ENCODE data around the gene BROX.
"Not testable (repeated sequence)": the region's sequence is repeated elsewhere in the genome, so short reads cannot be mapped to it uniquely, and the experiment has no call there.

BROX gene

GRCh38 chr1:222712253-222713090 lies at the start of gene BROX, which contains the start of gene AIDA:
BROX (plus strand) TSS chr1:222712564; CDS start chr1:222715700, 3,136 bp downstream.
AIDA (minus strand) TSS chr1:222712491; CDS start chr1:222712317, 174 bp downstream.
- Histone ChIP-seq H3K4me2 (ENCODE audit: low read depth, low read length, poor library complexity, severe bottlenecking) (peak within 1 kb of the TSS; percentile 92), H2AFZ (ENCODE audit: low read depth, low read length, severe bottlenecking) (peak within 1 kb of the TSS; percentile 84), H3K27ac (ENCODE audit: low read depth, low read length) (peak within 1 kb of the TSS; percentile 88), H3K36me3 (ENCODE audit: low read length) (peaks cover 9% of the 10 kb centered on the region), H3K27me3 (ENCODE audit: low read length) (no peaks in the 10 kb centered on the region), H3K9ac (ENCODE audit: low read length) (peak within 1 kb of the TSS; percentile 81), H3K4me3 (ENCODE audit: insufficient read depth, low read length, poor library complexity, severe bottlenecking) (peak within 1 kb of the TSS; percentile 67), H3K9me3 (ENCODE audit: insufficient read depth, low read length) (no peaks in the 10 kb centered on the region), H3K79me2 (ENCODE audit: insufficient read depth, low read length) (peaks cover 7% of the 10 kb centered on the region), H4K20me1 (ENCODE audit: low read depth, low read length) (no peaks in the 10 kb centered on the region), H3F3A (ENCODE audit: insufficient read depth) (peaks cover 7% of the 10 kb centered on the region; the same call in 1 of the 2 replicates), H3K9me2 (replicated peaks; ENCODE audit: insufficient read depth, low read length) (no peaks in the 10 kb centered on the region)
- TF ChIP-seq EZH2phosphoT487 (conservative IDR thresholded peaks at IDR 0.05; ENCODE audit: low read length) (no peak), CTCF (IDR thresholded peaks at IDR 0.05; ENCODE audit: insufficient read depth, low read length, poor library complexity, severe bottlenecking) (no peak)

GRCh38 chr1:222663431-222663934 lies 48.9 kb upstream of the BROX start:
- Histone ChIP-seq H3K9ac (ENCODE audit: low read length) (no peak overlapping the region), H3F3A (ENCODE audit: insufficient read depth) (0 out of 2 replicates have a peak, but pooled peaks cover 5% of the 10 kb centered on the region), H3K27me3 (ENCODE audit: low read length) (no peaks in the 10 kb centered on the region), H3K27ac (ENCODE audit: low read depth, low read length) (no peak overlapping the region), H3K9me2 (replicated peaks; ENCODE audit: insufficient read depth, low read length) (no peaks in the 10 kb centered on the region), H3K9me3 (ENCODE audit: insufficient read depth, low read length) (no peaks in the 10 kb centered on the region), H3K4me2 (ENCODE audit: low read depth, low read length, poor library complexity, severe bottlenecking) (no peak overlapping the region), H2AFZ (ENCODE audit: low read depth, low read length, severe bottlenecking) (no peak overlapping the region), H3K36me3 (ENCODE audit: low read length) (peaks cover 61% of the 10 kb centered on the region; the same call in 1 of the 2 replicates), H3K79me2 (ENCODE audit: insufficient read depth, low read length) (no peaks in the 10 kb centered on the region), H4K20me1 (ENCODE audit: low read depth, low read length) (no peaks in the 10 kb centered on the region), H3K4me3 (ENCODE audit: insufficient read depth, low read length, poor library complexity, severe bottlenecking) (no peak overlapping the region)
- TF ChIP-seq CTCF (IDR thresholded peaks at IDR 0.05; ENCODE audit: insufficient read depth, low read length, poor library complexity, severe bottlenecking) (no peak), EZH2phosphoT487 (conservative IDR thresholded peaks at IDR 0.05; ENCODE audit: low read length) (no peak)

- H3K36me3 ChIP-seq (ENCODE audit: low read length), result peaks cover 37% of the 10 kb centered on the region; the same call in 1 of the 2 replicates
These were observed 46.4 kb upstream of the BROX start for GRCh38 chr1:222665964-222666363.

GRCh38 chr1:222668184-222668583 lies 44.2 kb upstream of the BROX start:
- H2AFZ ChIP-seq (ENCODE audit: low read depth, low read length, severe bottlenecking), result not testable (repeated sequence)
- H3K36me3 ChIP-seq (ENCODE audit: low read length), result peaks cover 23% of the 10 kb centered on the region; the same call in 1 of the 2 replicates

More at GRCh38 chr1:222665964-222666363, 46.4 kb upstream of the BROX start:
- no peaks in the 10 kb centered on the region for H3K9me3 ChIP-seq (ENCODE audit: insufficient read depth, low read length)
- H3K9ac ChIP-seq (ENCODE audit: low read length), result no peak overlapping the region
- H3K27ac ChIP-seq (ENCODE audit: low read depth, low read length), result no peak overlapping the region
- H2AFZ ChIP-seq (ENCODE audit: low read depth, low read length, severe bottlenecking), result no peak overlapping the region
- no peaks in the 10 kb centered on the region for H3K27me3 ChIP-seq (ENCODE audit: low read length)
- H3F3A ChIP-seq (ENCODE audit: insufficient read depth), result 0 out of 2 replicates have a peak, but pooled peaks cover 5% of the 10 kb centered on the region
- TF ChIP-seq CTCF (IDR thresholded peaks at IDR 0.05; ENCODE audit: insufficient read depth, low read length, poor library complexity, severe bottlenecking) (no peak), EZH2phosphoT487 (conservative IDR thresholded peaks at IDR 0.05; ENCODE audit: low read length) (no peak)
- no peak overlapping the region for H3K4me3 ChIP-seq (ENCODE audit: insufficient read depth, low read length, poor library complexity, severe bottlenecking)
- no peaks in the 10 kb centered on the region for H3K79me2 ChIP-seq (ENCODE audit: insufficient read depth, low read length)
- no peak overlapping the region for H3K4me2 ChIP-seq (ENCODE audit: low read depth, low read length, poor library complexity, severe bottlenecking)
- no peaks in the 10 kb centered on the region for H4K20me1 ChIP-seq (ENCODE audit: low read depth, low read length)
- no peaks in the 10 kb centered on the region for H3K9me2 ChIP-seq (replicated peaks; ENCODE audit: insufficient read depth, low read length)

GRCh38 chr1:222669107-222669506 lies 43.3 kb upstream of the BROX start:
- not testable (repeated sequence) for H3K79me2 ChIP-seq (ENCODE audit: insufficient read depth, low read length)
- H3K36me3 ChIP-seq (ENCODE audit: low read length), result peaks cover 23% of the 10 kb centered on the region; the same call in 1 of the 2 replicates

More at GRCh38 chr1:222668184-222668583, 44.2 kb upstream of the BROX start:
- H3K9me3 ChIP-seq (ENCODE audit: insufficient read depth, low read length); H3K4me2 ChIP-seq (ENCODE audit: low read depth, low read length, poor library complexity, severe bottlenecking); H3K27me3 ChIP-seq (ENCODE audit: low read length); H4K20me1 ChIP-seq (ENCODE audit: low read depth, low read length); H3K9me2 ChIP-seq (replicated peaks; ENCODE audit: insufficient read depth, low read length); H3K4me3 ChIP-seq (ENCODE audit: insufficient read depth, low read length, poor library complexity, severe bottlenecking); H3K79me2 ChIP-seq (ENCODE audit: insufficient read depth, low read length); H3F3A ChIP-seq (ENCODE audit: insufficient read depth); H3K9ac ChIP-seq (ENCODE audit: low read length); H3K27ac ChIP-seq (ENCODE audit: low read depth, low read length): not testable (repeated sequence)

More at GRCh38 chr1:222669107-222669506, 43.3 kb upstream of the BROX start:
- H3F3A ChIP-seq (ENCODE audit: insufficient read depth); H3K4me2 ChIP-seq (ENCODE audit: low read depth, low read length, poor library complexity, severe bottlenecking); H3K9ac ChIP-seq (ENCODE audit: low read length); H3K4me3 ChIP-seq (ENCODE audit: insufficient read depth, low read length, poor library complexity, severe bottlenecking); H3K27me3 ChIP-seq (ENCODE audit: low read length); H3K9me3 ChIP-seq (ENCODE audit: insufficient read depth, low read length); H3K9me2 ChIP-seq (replicated peaks; ENCODE audit: insufficient read depth, low read length); H4K20me1 ChIP-seq (ENCODE audit: low read depth, low read length); H2AFZ ChIP-seq (ENCODE audit: low read depth, low read length, severe bottlenecking); H3K27ac ChIP-seq (ENCODE audit: low read depth, low read length): not testable (repeated sequence)
